Trophoblast cell (in vitro differentiated cells and primary cell): ENCODE measurements around the gene GHR.
"Not testable (repeated sequence)": the region's sequence is repeated elsewhere in the genome, so short reads cannot be mapped to it uniquely, and the experiment has no call there.

ENCODE experiments used
- DNase-seq, 2 donors: peaks; one replicate each; pipeline ENCODE4 v3.0.0-alpha.2; 2016
- H2AFZ ChIP-seq: 2 replicates; pipeline ENCODE4 v1.6.1; 2013; ENCODE audit warnings: low read length, moderate library complexity, mild to moderate bottlenecking; ENCODE audit not compliant: insufficient read depth, poor library complexity
- H2AK5ac ChIP-seq: 2 replicates; pipeline ENCODE4 v1.6.1; 2013; ENCODE audit warnings: mild to moderate bottlenecking, low read length
- H2BK120ac ChIP-seq: 2 replicates; pipeline ENCODE4 v1.6.1; 2013; ENCODE audit warnings: low read length, mild to moderate bottlenecking, moderate library complexity; ENCODE audit not compliant: insufficient read depth, poor library complexity
- H2BK12ac ChIP-seq: 2 replicates; pipeline ENCODE4 v1.6.1; 2013; ENCODE audit warnings: mild to moderate bottlenecking, low read length, moderate library complexity
- H2BK5ac ChIP-seq: 2 replicates; pipeline ENCODE4 v1.6.1; 2013; ENCODE audit warnings: low read length, low read depth, moderate library complexity, mild to moderate bottlenecking; ENCODE audit not compliant: poor library complexity
- H3K14ac ChIP-seq: 2 replicates; pipeline ENCODE4 v1.6.1; 2013; ENCODE audit warnings: mild to moderate bottlenecking, low read length
- H3K18ac ChIP-seq: 2 replicates; pipeline ENCODE4 v1.6.1; 2013; ENCODE audit warnings: mild to moderate bottlenecking, low read length
- H3K23ac ChIP-seq: 2 replicates; pipeline ENCODE4 v1.6.1; 2013; ENCODE audit warnings: low read length
- H3K27ac ChIP-seq: 2 replicates; pipeline ENCODE4 v1.5.1; 2013; ENCODE audit warnings: low read depth, mild to moderate bottlenecking, inconsistent platforms, low read length, moderate library complexity
- H3K27me3 ChIP-seq: 2 replicates; pipeline ENCODE4 v1.6.1; 2013; ENCODE audit warnings: inconsistent platforms, mild to moderate bottlenecking, low read length, moderate library complexity; ENCODE audit not compliant: insufficient read depth
- H3K36me3 ChIP-seq, 2 experiments: 1 replicate in 1 of 2; 2 replicates in 1 of 2; pipeline ENCODE4 v1.6.1; 2013; ENCODE audit warnings: low read length in 2 of 2, mild to moderate bottlenecking in 2 of 2, moderate library complexity in 1 of 2; ENCODE audit not compliant: insufficient read depth in 2 of 2, control insufficient read depth in 1 of 2
- H3K4ac ChIP-seq: 2 replicates; pipeline ENCODE4 v1.6.1; 2013; ENCODE audit warnings: low read depth, mild to moderate bottlenecking, low read length, moderate library complexity
- H3K4me1 ChIP-seq, 2 experiments: 1 replicate in 1 of 2; 2 replicates in 1 of 2; pipeline ENCODE4 v1.6.1; 2013; ENCODE audit warnings: low read length in 2 of 2, mild to moderate bottlenecking in 2 of 2, moderate library complexity in 1 of 2; ENCODE audit not compliant: insufficient read depth in 2 of 2, control insufficient read depth in 1 of 2
- H3K4me2 ChIP-seq: 2 replicates; pipeline ENCODE4 v1.6.1; 2013; ENCODE audit warnings: inconsistent platforms, mild to moderate bottlenecking, low read length, moderate library complexity
- H3K4me3 ChIP-seq: 2 replicates; pipeline ENCODE4 v1.5.1; 2013; ENCODE audit warnings: mild to moderate bottlenecking, low read depth, low read length, inconsistent platforms
- H3K79me1 ChIP-seq: one replicate; pipeline ENCODE4 v1.6.1; 2013; ENCODE audit warnings: low read length
- H3K79me2 ChIP-seq: 2 replicates; pipeline ENCODE4 v1.6.1; 2013; ENCODE audit warnings: low read length, mild to moderate bottlenecking; ENCODE audit not compliant: control insufficient read depth, insufficient read depth, poor library complexity
- H3K9ac ChIP-seq: 2 replicates; pipeline ENCODE4 v1.6.1; 2013; ENCODE audit warnings: mild to moderate bottlenecking, low read length
- H3K9me3 ChIP-seq: 2 replicates; pipeline ENCODE4 v1.6.1; 2013; ENCODE audit warnings: low read depth, mild to moderate bottlenecking, control low read depth, inconsistent platforms, low read length; ENCODE audit not compliant: insufficient read depth
- H4K12ac ChIP-seq: 2 replicates; pipeline ENCODE4 v1.6.1; 2013; ENCODE audit warnings: low read depth, mild to moderate bottlenecking, low read length, moderate library complexity
- H4K8ac ChIP-seq: 2 replicates; pipeline ENCODE4 v1.6.1; 2013; ENCODE audit warnings: low read depth, mild to moderate bottlenecking, low read length, moderate library complexity
- H4K91ac ChIP-seq: one replicate; pipeline ENCODE4 v1.6.1; 2013; ENCODE audit warnings: low read depth, mild to moderate bottlenecking, low read length, moderate library complexity
- WGBS: extraction: QIAGEN DNeasy Blood & Tissue Kit; methylation state at CpG from one replicate; pipeline ENCODE4 v1.1.7; 2013; ENCODE audit warnings: missing lambda C conversion rate; ENCODE audit not compliant: insufficient read length, insufficient coverage; ENCODE audit errors: extremely low coverage; 5-methylcytosine and 5-hydroxymethylcytosine counted together

GHR gene

GRCh38 chr5:42734531-42735058 is 311.4 kb downstream of the GHR start:
- H3K4me2 ChIP-seq, DNase-seq, H3K4ac ChIP-seq, H3K9me3 ChIP-seq, H3K23ac ChIP-seq, H3K14ac ChIP-seq, H3K4me3 ChIP-seq, H3K4me1 ChIP-seq, H3K79me1 ChIP-seq, H2BK5ac ChIP-seq, H4K8ac ChIP-seq, H4K91ac ChIP-seq, H3K79me2 ChIP-seq, H2BK12ac ChIP-seq, H2AFZ ChIP-seq, H3K18ac ChIP-seq, H3K36me3 ChIP-seq, H4K12ac ChIP-seq, H2AK5ac ChIP-seq, H2BK120ac ChIP-seq, H3K27ac ChIP-seq, H3K9ac ChIP-seq, H3K27me3 ChIP-seq: not testable (repeated sequence)
- WGBS: no CpG with 5 or more reads among the region's 24 CpGs

- Histone ChIP-seq H2BK120ac (no peak overlapping the region), H3K79me2 (no peaks in the 10 kb centered on the region), H2BK12ac (no peak overlapping the region), H4K91ac (no peak overlapping the region), H4K12ac (no peak overlapping the region), H2AFZ (no peak overlapping the region), H3K9ac (no peak overlapping the region), H3K27me3 (no peaks in the 10 kb centered on the region), H3K79me1 (no peaks in the 10 kb centered on the region), H3K18ac (no peak overlapping the region), H3K23ac (no peak overlapping the region), H3K14ac (no peak overlapping the region), H3K9me3 (no peaks in the 10 kb centered on the region), H4K8ac (no peak overlapping the region), H3K36me3 (no peaks in the 10 kb centered on the region), H2BK5ac (no peak overlapping the region), H2AK5ac (no peak overlapping the region), H3K4me1 (no peaks in the 10 kb centered on the region), H3K27ac (no peak overlapping the region), H3K4ac (no peak overlapping the region), H3K4me3 (no peak overlapping the region), H3K4me2 (no peak overlapping the region)
- no CpG with 5 or more reads among the region's 1 CpG for WGBS
- no peak for DNase-seq
Observed at GRCh38 chr5:42740920-42741319, 317.7 kb downstream of the GHR start.

GRCh38 chr5:42745426-42745825 is 322.2 kb downstream of the GHR start:
- H3K4me3 ChIP-seq: no peak overlapping the region
- H3K14ac ChIP-seq: no peak overlapping the region
- no peak overlapping the region for H4K12ac ChIP-seq
- H3K27ac ChIP-seq: no peak overlapping the region
- H4K91ac ChIP-seq: no peak overlapping the region
- no peak overlapping the region for H3K4me2 ChIP-seq
- no peaks in the 10 kb centered on the region for H3K79me1 ChIP-seq
- H3K18ac ChIP-seq: no peak overlapping the region
- no peak overlapping the region for H3K4ac ChIP-seq
- H3K23ac ChIP-seq: no peak overlapping the region
- H3K36me3 ChIP-seq: no peaks in the 10 kb centered on the region
- H3K9ac ChIP-seq: no peak overlapping the region
- H2BK120ac ChIP-seq: no peak overlapping the region
- peak in 1 of 2 donors; percentile 22 for DNase-seq
- H2AFZ ChIP-seq: no peak overlapping the region
- WGBS: no CpG with 5 or more reads among the region's 4 CpGs
- no peak overlapping the region for H2BK5ac ChIP-seq
- no peak overlapping the region for H2AK5ac ChIP-seq
- H3K27me3 ChIP-seq: no peaks in the 10 kb centered on the region
- H3K4me1 ChIP-seq: no peaks in the 10 kb centered on the region
- H3K9me3 ChIP-seq: no peaks in the 10 kb centered on the region
- no peaks in the 10 kb centered on the region for H3K79me2 ChIP-seq
- no peak overlapping the region for H4K8ac ChIP-seq
- H2BK12ac ChIP-seq: no peak overlapping the region

DNA sequence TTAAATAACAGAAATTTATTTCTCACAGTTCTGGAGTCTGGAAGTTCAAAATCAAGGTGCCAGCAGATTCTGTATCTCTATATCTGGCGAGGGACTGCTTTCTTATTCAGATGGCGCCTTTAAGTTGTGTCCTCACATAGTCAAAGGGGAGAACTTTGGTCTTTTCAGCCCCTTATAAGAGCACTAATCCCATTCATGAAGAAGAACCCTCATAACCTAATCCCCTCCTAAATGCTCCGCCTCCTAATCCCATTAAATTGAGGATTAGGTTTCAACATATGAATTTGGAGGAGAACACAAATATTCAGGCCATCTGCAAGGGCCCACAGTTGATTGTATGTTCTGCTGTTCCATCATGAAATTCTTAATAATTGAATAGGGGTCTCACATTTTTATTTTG is 322.6 kb downstream of the GHR start:
- Histone ChIP-seq H3K4me1 (no peaks in the 10 kb centered on the region), H4K8ac (no peak overlapping the region), H2AFZ (no peak overlapping the region), H4K91ac (no peak overlapping the region), H3K4me3 (no peak overlapping the region), H2AK5ac (no peak overlapping the region), H2BK5ac (no peak overlapping the region), H2BK12ac (no peak overlapping the region), H3K79me2 (no peaks in the 10 kb centered on the region), H3K23ac (no peak overlapping the region), H3K18ac (no peak overlapping the region), H3K9me3 (no peaks in the 10 kb centered on the region), H3K27me3 (no peaks in the 10 kb centered on the region), H2BK120ac (no peak overlapping the region), H3K36me3 (no peaks in the 10 kb centered on the region), H3K4me2 (no peak overlapping the region), H3K27ac (no peak overlapping the region), H3K14ac (no peak overlapping the region), H3K9ac (no peak overlapping the region), H3K4ac (no peak overlapping the region), H3K79me1 (no peaks in the 10 kb centered on the region), H4K12ac (no peak overlapping the region)
- no CpG with 5 or more reads among the region's 3 CpGs for WGBS
- no peak for DNase-seq
